Natural killer cell treated with Interleukin-12 subunit alpha and Interleukin-12 subunit beta and Interleukin-15 and Interleukin-18, amount 100 ng/mL, for 72 hours (primary cell): Measurements from ENCODE around the gene CTLA4. TPM values are rescaled to one million over a fixed set of nuclear protein-coding genes. Genes with fewer than 3 reads are reported as not detected.
A peak's percentile ranks its signal among the peaks of the same experiment; 100 is the strongest.
"Not testable (repeated sequence)": the region's sequence is repeated elsewhere in the genome, so short reads cannot be mapped to it uniquely, and the experiment has no call there.

Experiments used
- ATAC-seq, 2 donors: fragments of 150-1000 bp; cut with Tn5 transposase in 1 of 2; sonication (Bioruptor Pico), chemical (Tn5 transposase) in 1 of 2; 2 replicates each; pipeline ENCODE4 v1.10.0; 2021
- DNase-seq: peaks from one replicate; pipeline ENCODE4 v3.0.0; 2022; ENCODE audit warnings: low spot score
- H3K27ac Mint-ChIP-seq, 2 donors: 1 replicate in 1 of 2; 2 replicates in 1 of 2; pipeline ENCODE4 v1.8.0; 2022; ENCODE audit warnings: mixed read lengths in 2 of 2, mild to moderate bottlenecking in 1 of 2, moderate library complexity in 1 of 2
- H3K27me3 Mint-ChIP-seq, 2 donors: 1 replicate in 1 of 2; 2 replicates in 1 of 2; pipeline ENCODE4 v1.8.0; 2022; ENCODE audit warnings: mixed read lengths in 2 of 2
- H3K36me3 Mint-ChIP-seq: one replicate; pipeline ENCODE4 v1.8.0; 2022; ENCODE audit warnings: mixed read lengths
- H3K4me1 Mint-ChIP-seq, 2 donors: 1 replicate in 1 of 2; 2 replicates in 1 of 2; pipeline ENCODE4 v1.8.0; 2022; ENCODE audit warnings: low read depth in 2 of 2, mixed read lengths in 2 of 2, mild to moderate bottlenecking in 1 of 2
- H3K4me3 Mint-ChIP-seq: one replicate; pipeline ENCODE4 v1.8.0; 2022; ENCODE audit warnings: mixed read lengths
- H3K9me3 Mint-ChIP-seq: 2 replicates; pipeline ENCODE4 v1.8.0; 2022; ENCODE audit warnings: mixed read lengths
- total RNA-seq, 2 donors: library from RNA; stranded (reverse); gene quantifications; one replicate each; pipeline ENCODE4 v1.2.3, GENCODE V29; 2022

CTLA4 gene
- total RNA-seq, 2 donors from 2014 or later, result 13.7 to 54.8 TPM

- no peak for DNase-seq
- ATAC-seq, result peak; percentile 2 to 44
- peaks cover 47 to 70% of the 10 kb centered on the region in 2 donors for H3K4me1 Mint-ChIP-seq
Measured at GRCh38 chr2:203869223-203870042, 1.9 kb downstream of the CTLA4 start.

GRCh38 chr2:203870481-203870880 lies 2.9 kb downstream of the CTLA4 start:
- Mint-ChIP-seq H3K27ac (peak overlapping the region; percentile 85), H3K27me3 (no peaks in the 10 kb centered on the region), H3K4me1 (peaks cover 53 to 74% of the 10 kb centered on the region in 2 donors), H3K4me3 (peak overlapping the region; percentile 90), H3K36me3 (peaks cover 53% of the 10 kb centered on the region), H3K9me3 (no peaks in the 10 kb centered on the region)
- ATAC-seq (no peak), DNase-seq (no peak)

More at GRCh38 chr2:203869223-203870042, 1.9 kb downstream of the CTLA4 start:
- no peaks in the 10 kb centered on the region for H3K27me3 Mint-ChIP-seq
- no peaks in the 10 kb centered on the region for H3K9me3 Mint-ChIP-seq
- H3K4me3 Mint-ChIP-seq, result peak overlapping the region; percentile 90
- H3K36me3 Mint-ChIP-seq, result peaks cover 48% of the 10 kb centered on the region
- H3K27ac Mint-ChIP-seq, result peak overlapping the region; percentile 85

- no peak for DNase-seq
- Mint-ChIP-seq H3K4me1 (peaks cover 53 to 72% of the 10 kb centered on the region in 2 donors), H3K27ac (peak overlapping the region; percentile 85 to 90), H3K9me3 (no peaks in the 10 kb centered on the region), H3K4me3 (peak overlapping the region; percentile 90), H3K36me3 (peaks cover 50% of the 10 kb centered on the region), H3K27me3 (no peaks in the 10 kb centered on the region)
- peak; percentile 7 to 41 for ATAC-seq
Measured at GRCh38 chr2:203870941-203871340, 3.4 kb downstream of the CTLA4 start.

- Mint-ChIP-seq H3K27me3 (no peaks in the 10 kb centered on the region), H3K36me3 (peaks cover 48% of the 10 kb centered on the region), H3K4me3 (peak overlapping the region; percentile 90), H3K27ac (peak overlapping the region; percentile 85 to 90), H3K4me1 (peaks cover 53 to 68% of the 10 kb centered on the region in 2 donors), H3K9me3 (no peaks in the 10 kb centered on the region)
- ATAC-seq (peak; percentile 79 to 91), DNase-seq (no peak)
Measured at GRCh38 chr2:203871371-203871983, 3.9 kb downstream of the CTLA4 start.

- ATAC-seq (peak in 1 of 2 donors; percentile 37), DNase-seq (no peak)
- Mint-ChIP-seq H3K4me3 (peak overlapping the region; percentile 90), H3K27me3 (peaks cover 0 to 4% of the 10 kb centered on the region in 2 donors), H3K27ac (peak overlapping the region in 1 of 2 donors; percentile 90), H3K36me3 (peaks cover 41% of the 10 kb centered on the region), H3K9me3 (no peaks in the 10 kb centered on the region), H3K4me1 (peaks cover 43 to 63% of the 10 kb centered on the region in 2 donors)
Measured at GRCh38 chr2:203873461-203873860, 5.9 kb downstream of the CTLA4 start.

GRCh38 chr2:203873921-203874631 lies 6.5 kb downstream of the CTLA4 start:
- peak overlapping the region; percentile 33 for H3K4me3 Mint-ChIP-seq
- H3K9me3 Mint-ChIP-seq, result no peaks in the 10 kb centered on the region
- ATAC-seq (no peak), DNase-seq (no peak)
- H3K36me3 Mint-ChIP-seq, result peaks cover 39% of the 10 kb centered on the region
- peaks cover 41 to 61% of the 10 kb centered on the region in 2 donors for H3K4me1 Mint-ChIP-seq
- peak overlapping the region; percentile 34 to 45 for H3K27ac Mint-ChIP-seq
- peaks cover 0 to 4% of the 10 kb centered on the region in 2 donors for H3K27me3 Mint-ChIP-seq

GRCh38 chr2:203875471-203875870 lies 7.9 kb downstream of the CTLA4 start:
- DNase-seq (no peak), ATAC-seq (no peak)
- Mint-ChIP-seq H3K27me3 (peaks cover 0 to 4% of the 10 kb centered on the region in 2 donors), H3K4me3 (no peak overlapping the region), H3K36me3 (peaks cover 31% of the 10 kb centered on the region), H3K9me3 (no peaks in the 10 kb centered on the region), H3K27ac (peak overlapping the region; percentile 14 to 34), H3K4me1 (peaks cover 30 to 48% of the 10 kb centered on the region in 2 donors)

- H3K4me1 Mint-ChIP-seq, result peaks cover 26 to 43% of the 10 kb centered on the region in 2 donors
- no peak overlapping the region for H3K4me3 Mint-ChIP-seq
- peaks cover 0 to 4% of the 10 kb centered on the region in 2 donors for H3K27me3 Mint-ChIP-seq
Measured at GRCh38 chr2:203876328-203876727, 8.8 kb downstream of the CTLA4 start.

GRCh38 chr2:203878063-203878462 lies 10.5 kb downstream of the CTLA4 start:
- peaks cover 15 to 26% of the 10 kb centered on the region in 2 donors for H3K4me1 Mint-ChIP-seq
- no peak overlapping the region for H3K4me3 Mint-ChIP-seq
- DNase-seq, result no peak
- no peak overlapping the region for H3K27ac Mint-ChIP-seq
- H3K9me3 Mint-ChIP-seq, result no peaks in the 10 kb centered on the region
- H3K36me3 Mint-ChIP-seq, result peaks cover 13% of the 10 kb centered on the region
- no peak for ATAC-seq
- peaks cover 0 to 4% of the 10 kb centered on the region in 2 donors for H3K27me3 Mint-ChIP-seq

More at GRCh38 chr2:203876328-203876727, 8.8 kb downstream of the CTLA4 start:
- ATAC-seq (no peak), DNase-seq (no peak)
- no peaks in the 10 kb centered on the region for H3K9me3 Mint-ChIP-seq
- peaks cover 28% of the 10 kb centered on the region for H3K36me3 Mint-ChIP-seq
- no peak overlapping the region for H3K27ac Mint-ChIP-seq

- peak in 1 of 2 donors; percentile 13 for ATAC-seq
- Mint-ChIP-seq H3K36me3 (no peaks in the 10 kb centered on the region), H3K4me3 (no peak overlapping the region), H3K27ac (no peak overlapping the region), H3K9me3 (no peaks in the 10 kb centered on the region), H3K4me1 (peaks cover 9 to 19% of the 10 kb centered on the region in 2 donors), H3K27me3 (peaks cover 0 to 4% of the 10 kb centered on the region in 2 donors)
- DNase-seq, result no peak
Measured at GRCh38 chr2:203880557-203881125, 13.1 kb downstream of the CTLA4 start.

- H3K27ac Mint-ChIP-seq, H3K4me3 Mint-ChIP-seq: not testable (repeated sequence)
- peaks cover 13 to 24% of the 10 kb centered on the region in 2 donors for H3K4me1 Mint-ChIP-seq
Measured at GRCh38 chr2:203881185-203881584, 13.6 kb downstream of the CTLA4 start.

GRCh38 chr2:203882551-203882950 lies 15.0 kb downstream of the CTLA4 start:
- H3K9me3 Mint-ChIP-seq, result no peaks in the 10 kb centered on the region

More at GRCh38 chr2:203881185-203881584, 13.6 kb downstream of the CTLA4 start:
- not testable (repeated sequence) for ATAC-seq, H3K27me3 Mint-ChIP-seq, H3K36me3 Mint-ChIP-seq, DNase-seq, H3K9me3 Mint-ChIP-seq

GRCh38 chr2:203886661-203887151 lies 19.1 kb downstream of the CTLA4 start:
- H3K9me3 Mint-ChIP-seq, result peaks cover 2% of the 10 kb centered on the region
- ATAC-seq (peak; percentile 77 to 79), DNase-seq (peak; percentile 66)
- peak overlapping the region; percentile 65 for H3K4me3 Mint-ChIP-seq
- no peaks in the 10 kb centered on the region for H3K27me3 Mint-ChIP-seq
- H3K27ac Mint-ChIP-seq, result peak overlapping the region; percentile 84 to 87
- peaks cover 6% of the 10 kb centered on the region for H3K36me3 Mint-ChIP-seq
- peaks cover 44 to 63% of the 10 kb centered on the region in 2 donors for H3K4me1 Mint-ChIP-seq

More at GRCh38 chr2:203882551-203882950, 15.0 kb downstream of the CTLA4 start:
- DNase-seq (no peak), ATAC-seq (no peak)
- peaks cover 22 to 37% of the 10 kb centered on the region in 2 donors for H3K4me1 Mint-ChIP-seq
- no peak overlapping the region for H3K4me3 Mint-ChIP-seq
- no peaks in the 10 kb centered on the region for H3K36me3 Mint-ChIP-seq
- no peak overlapping the region for H3K27ac Mint-ChIP-seq
- peaks cover 0 to 4% of the 10 kb centered on the region in 2 donors for H3K27me3 Mint-ChIP-seq
